ENCODE measurements around the gene TOMM40. TPM values are rescaled to one million over a fixed set of nuclear protein-coding genes. Genes with fewer than 3 reads are reported as not detected.
A peak's percentile ranks its signal among the peaks of the same experiment; 100 is the strongest.

Gene TOMM40
- total and polyA plus RNA-seq, 8 donors = 12.8 to 28.8 (median 17.8) TPM

GRCh38 chr19:44863990-44864389, 27.1 kb upstream of the TOMM40 start:
- H3K4me1 ChIP-seq = peaks cover 0 to under 1% (median 0%) of the 10 kb centered on the region in 3 donors
- WGBS, 2 donors = 84 to 93% methylated on average over 2 of the region's 2 CpGs
- no peak overlapping the region for H3K4me3 ChIP-seq
- no peak for TF ChIP-seq CTCF (IDR thresholded peaks at IDR 0.05)
- intact Hi-C loops (cut with DNase I) = no loop called here
- no peaks in the 10 kb centered on the region for H3K27me3 ChIP-seq
- peaks cover 0 to 6% (median 0%) of the 10 kb centered on the region in 3 donors for H3K36me3 ChIP-seq
- no peak overlapping the region for H3K27ac ChIP-seq
- DNase-seq = no peak
- no peaks in the 10 kb centered on the region for H3K9me3 ChIP-seq
- FAIRE-seq = no peak
- no peak for ATAC-seq

- H3K36me3 ChIP-seq = peaks cover 0 to 6% (median 0%) of the 10 kb centered on the region in 3 donors
- no peaks in the 10 kb centered on the region for H3K27me3 ChIP-seq
- peaks cover 0 to 3% (median 0%) of the 10 kb centered on the region in 3 donors for H3K4me1 ChIP-seq
- no peak for ATAC-seq
- DNase-seq = no peak
- intact Hi-C loops (cut with DNase I) = no loop called here
- TF ChIP-seq CTCF (IDR thresholded peaks at IDR 0.05) = no peak
- H3K27ac ChIP-seq = no peak overlapping the region
- FAIRE-seq = no peak
- 94 to 95% methylated on average over 27 of the region's 27 CpGs for WGBS, 2 donors
- no peak overlapping the region for H3K4me3 ChIP-seq
- H3K9me3 ChIP-seq = no peaks in the 10 kb centered on the region
Observed at GRCh38 chr19:44865196-44865767, 25.8 kb upstream of the TOMM40 start.

- Histone ChIP-seq H3K4me1 (peaks cover 0 to 3% (median 0%) of the 10 kb centered on the region in 3 donors), H3K27ac (no peak overlapping the region), H3K36me3 (peaks cover 0 to 8% (median 0%) of the 10 kb centered on the region in 3 donors), H3K27me3 (no peaks in the 10 kb centered on the region), H3K4me3 (no peak overlapping the region), H3K9me3 (no peaks in the 10 kb centered on the region)
- WGBS, 2 donors = 90 to 95% methylated on average over 4 of the region's 4 CpGs
- TF ChIP-seq CTCF (IDR thresholded peaks at IDR 0.05) = no peak
- no peak for FAIRE-seq
- no peak for DNase-seq
- intact Hi-C loops (cut with DNase I) = no loop called here
- ATAC-seq = no peak
Observed at GRCh38 chr19:44866664-44867063, 24.4 kb upstream of the TOMM40 start.

- TF ChIP-seq CTCF (IDR thresholded peaks at IDR 0.05) = no peak
- intact Hi-C loops (cut with DNase I) = no loop called here
- DNase-seq (peak in 1 of 6 donors; percentile 54), ATAC-seq (no peak), FAIRE-seq (no peak)
- H3K27me3 ChIP-seq = no peaks in the 10 kb centered on the region
- WGBS, 2 donors = 87 to 90% methylated on average over 12 of the region's 12 CpGs
- H3K4me3 ChIP-seq = no peak overlapping the region
- H3K27ac ChIP-seq = no peak overlapping the region
- no peaks in the 10 kb centered on the region for H3K9me3 ChIP-seq
- peaks cover 0 to 15% (median 3%) of the 10 kb centered on the region in 3 donors for H3K36me3 ChIP-seq
- H3K4me1 ChIP-seq = peaks cover 0 to 3% (median 0%) of the 10 kb centered on the region in 3 donors
Observed at GRCh38 chr19:44867578-44867977, 23.5 kb upstream of the TOMM40 start.

GRCh38 chr19:44869733-44870470, 21.2 kb upstream of the TOMM40 start:
- H3K27ac ChIP-seq = peak overlapping the region in 1 of 4 donors; percentile 48
- intact Hi-C loops (cut with DNase I) = no loop called here
- ATAC-seq (peak in 3 of 4 donors; percentile 20 to 57 (median 40)), DNase-seq (peak in 2 of 6 donors; percentile 27 to 59), FAIRE-seq (no peak)
- H3K9me3 ChIP-seq = no peaks in the 10 kb centered on the region
- H3K27me3 ChIP-seq = no peaks in the 10 kb centered on the region
- peaks cover 0 to 3% (median 0%) of the 10 kb centered on the region in 3 donors for H3K4me1 ChIP-seq
- WGBS, 2 donors = 74 to 79% methylated on average over 13 of the region's 13 CpGs
- H3K4me3 ChIP-seq = no peak overlapping the region
- no peak for TF ChIP-seq CTCF (IDR thresholded peaks at IDR 0.05)
- peaks cover 0 to 20% (median 6%) of the 10 kb centered on the region in 3 donors for H3K36me3 ChIP-seq
